HG02678 (cell line): ENCODE measurements around the gene OGDHL.
"Not testable (repeated sequence)": the region's sequence is repeated elsewhere in the genome, so short reads cannot be mapped to it uniquely, and the experiment has no call there.

ENCODE experiments used
- ATAC-seq: cut with Tn5 transposase; IDR thresholded peaks from one replicate; pipeline ENCODE4 v1.9.1; 2021; ENCODE audit warnings: mild to moderate bottlenecking, moderate library complexity; ENCODE audit not compliant: unreplicated experiment

OGDHL gene

GRCh38 chr10:49756641-49757040 is 5.5 kb downstream of the OGDHL start:
- no peak for ATAC-seq

DNA sequence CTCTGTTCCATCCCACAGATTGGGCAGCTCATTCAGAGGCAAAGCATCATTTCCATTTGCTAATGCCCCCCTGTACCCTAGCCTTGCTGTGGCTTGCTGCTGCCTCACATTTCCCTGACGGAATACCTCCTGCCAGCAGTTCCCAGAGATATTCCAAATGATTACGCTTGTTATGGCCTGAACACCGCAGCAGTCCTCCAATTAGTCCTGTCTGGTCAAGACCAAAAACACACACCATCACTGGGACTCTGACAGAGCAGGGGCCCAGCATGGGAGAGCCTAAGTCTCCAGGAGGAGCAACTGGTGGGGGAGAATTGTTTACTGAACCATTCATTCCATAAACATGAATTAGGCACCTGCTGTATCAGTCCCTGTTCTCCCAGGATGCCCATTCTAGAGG is 6.1 kb downstream of the OGDHL start:
- ATAC-seq: no peak

DNA sequence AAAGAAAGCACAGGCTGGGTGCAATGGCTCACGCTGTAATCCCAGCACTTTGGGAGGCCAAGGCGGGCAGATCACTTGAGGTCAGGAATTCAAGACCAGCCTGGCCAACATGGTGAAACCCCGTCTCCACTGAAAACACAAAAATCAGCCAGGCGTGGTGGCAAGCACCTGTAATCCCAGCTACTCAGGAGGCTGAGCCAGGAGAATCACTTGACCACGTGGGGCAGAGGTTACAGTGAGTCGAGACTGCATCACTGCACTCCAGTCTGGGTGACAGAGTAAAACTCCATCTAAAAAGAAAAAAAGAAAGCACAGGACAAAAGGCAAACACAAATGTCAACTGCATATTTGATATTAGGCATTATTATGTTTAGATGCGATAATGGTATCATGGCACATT is 7.2 kb downstream of the OGDHL start:
- ATAC-seq: not testable (repeated sequence)

DNA sequence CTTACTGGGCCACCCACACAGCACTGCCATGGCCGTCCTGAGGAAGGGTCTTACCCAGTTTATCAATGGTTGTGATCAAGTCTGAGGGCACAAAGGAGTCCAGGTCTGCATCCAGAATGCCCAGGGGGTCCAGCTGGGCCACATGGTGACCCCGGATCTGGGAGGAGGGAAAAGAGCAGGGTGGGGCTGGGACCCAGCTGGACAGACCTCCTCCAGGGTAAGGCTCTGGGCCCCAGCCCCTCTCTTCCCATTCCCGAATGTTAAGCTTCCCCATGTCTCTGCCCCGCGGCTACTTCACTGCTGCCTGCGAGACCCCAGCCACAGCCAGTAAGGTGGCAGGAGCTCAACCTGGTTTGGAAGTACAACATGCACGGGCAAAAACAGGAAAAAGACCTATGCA is 9.5 kb downstream of the OGDHL start:
- ATAC-seq: no peak

DNA sequence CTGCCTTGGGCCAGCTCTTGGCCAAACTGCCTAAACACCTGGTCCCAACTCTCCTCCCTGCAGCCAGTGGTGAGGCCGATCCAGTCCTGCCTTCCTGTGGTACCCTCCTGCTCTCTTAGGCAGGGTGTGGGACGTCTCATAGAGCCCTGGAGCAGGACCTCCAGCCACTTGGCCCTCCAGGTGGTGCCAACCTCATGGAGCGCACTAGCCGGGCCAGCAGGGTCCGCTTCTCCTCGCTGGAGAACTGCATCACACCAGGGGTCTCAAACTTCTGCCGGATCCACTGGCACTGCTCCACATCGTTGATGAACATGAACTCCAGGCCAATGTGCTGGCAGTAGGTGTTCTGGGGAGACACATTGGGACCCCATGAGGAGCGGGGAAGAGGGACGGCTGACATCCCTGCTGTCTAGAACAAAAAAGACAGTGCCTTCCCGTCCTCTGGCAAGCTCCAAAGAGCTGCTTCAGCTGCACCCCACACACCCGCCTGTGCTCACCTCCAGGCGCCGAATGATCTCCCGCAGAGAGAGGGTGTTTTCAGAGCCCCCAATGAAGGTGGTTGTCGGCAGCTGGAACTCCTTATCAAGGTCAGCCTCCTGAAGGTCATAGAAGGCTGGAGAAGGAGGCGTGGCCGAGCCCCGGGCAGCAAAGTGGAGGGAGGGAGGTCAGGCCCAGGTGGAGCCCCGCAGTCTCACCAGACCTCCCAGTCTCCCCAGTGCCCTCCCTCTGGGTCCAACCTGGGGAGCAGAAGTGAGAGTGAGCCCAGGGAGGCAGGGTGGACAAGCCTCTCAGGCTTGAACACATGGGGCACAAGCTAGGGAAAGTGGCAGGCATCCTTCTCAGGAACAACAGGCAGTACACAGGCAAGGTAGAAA is 10.2 kb downstream of the OGDHL start:
- ATAC-seq: no peak

DNA sequence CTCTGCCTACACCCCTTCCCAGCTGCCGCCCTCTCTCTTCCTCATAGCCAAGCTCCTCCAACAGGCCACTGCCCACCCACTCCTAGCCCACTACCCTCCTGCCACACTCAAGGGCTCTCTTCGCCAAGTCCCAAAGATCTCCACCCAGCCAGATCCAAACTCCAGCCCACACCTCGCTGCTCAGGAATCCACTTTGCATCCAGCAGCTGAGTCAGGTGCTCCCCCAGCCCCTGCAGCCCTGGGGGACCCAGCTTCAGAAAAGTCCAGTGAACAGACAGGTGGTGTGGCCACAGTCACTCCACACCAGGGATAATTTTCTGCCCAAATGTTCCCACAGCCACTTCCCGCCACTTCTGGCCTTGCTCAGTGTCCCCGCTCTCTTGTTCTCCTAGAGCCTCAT is 10.9 kb downstream of the OGDHL start:
- ATAC-seq: no peak

- no peak for ATAC-seq
Measured at GRCh38 chr10:49750546-49750945, 11.6 kb downstream of the OGDHL start.

DNA sequence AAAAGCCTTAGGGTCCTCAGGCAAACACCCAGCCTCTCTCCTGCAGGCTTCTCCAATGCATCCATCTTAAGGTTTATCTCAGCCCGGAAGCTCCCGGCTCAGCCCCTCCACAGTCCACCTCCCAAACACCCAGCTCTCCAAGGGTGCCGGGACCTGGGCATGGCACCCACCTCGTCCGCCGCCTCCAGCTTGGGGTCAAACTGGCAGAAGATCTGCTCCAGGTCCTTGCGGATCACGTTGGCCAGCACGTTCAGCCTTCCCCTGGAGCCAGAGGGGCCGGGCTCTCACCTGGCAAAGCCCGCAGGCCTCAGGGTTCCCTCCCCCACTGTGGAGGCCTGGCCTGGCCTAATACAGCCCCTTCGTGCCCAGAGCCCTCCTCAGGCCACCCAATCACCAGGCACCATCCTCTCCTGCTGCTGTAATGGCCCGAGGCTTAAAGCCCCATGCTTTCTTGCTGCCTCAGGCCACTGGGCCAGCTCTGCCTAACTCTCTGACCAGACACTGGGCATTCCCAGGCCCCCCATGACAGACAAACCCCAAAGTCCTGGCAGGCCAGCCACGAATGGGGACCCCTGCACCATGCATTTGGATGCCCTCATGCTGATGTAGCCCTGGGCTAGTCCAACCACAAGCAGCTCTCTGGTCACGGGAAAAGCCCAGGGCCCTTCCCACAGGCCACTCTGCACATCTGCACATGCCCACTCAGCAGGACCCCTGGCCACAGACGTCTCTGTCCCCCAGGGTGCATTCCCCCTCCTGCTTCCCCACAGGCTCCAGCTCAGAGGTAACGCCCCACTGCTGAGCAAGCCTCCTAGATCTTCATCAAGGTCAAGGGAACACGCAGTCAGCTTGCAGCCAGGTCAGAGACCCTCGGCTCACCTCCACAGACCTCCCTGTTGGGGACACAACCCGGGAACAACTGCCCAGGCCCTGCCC is 12.3 kb downstream of the OGDHL start:
- ATAC-seq: no peak

GRCh38 chr10:49749144-49749543 is 13.0 kb downstream of the OGDHL start:
- no peak for ATAC-seq

DNA sequence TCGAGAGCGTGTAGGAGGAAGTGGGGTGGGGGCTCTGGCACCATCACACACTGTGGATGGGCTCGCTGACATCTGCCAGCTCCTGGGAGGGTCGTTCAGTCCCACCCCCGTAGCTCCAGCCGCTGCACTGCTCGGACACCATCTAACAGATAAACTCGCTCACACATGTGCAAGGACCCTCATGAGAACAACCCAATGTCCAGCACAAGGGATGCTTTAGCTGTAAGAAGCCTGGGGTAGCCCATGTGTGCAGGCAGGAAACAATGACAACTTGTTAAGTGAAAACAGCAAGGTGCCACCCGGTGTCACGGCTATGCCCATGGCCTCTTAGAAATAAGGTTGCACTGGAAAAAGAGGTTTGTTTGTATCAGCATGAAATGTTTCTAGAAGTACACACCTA is 14.1 kb downstream of the OGDHL start:
- ATAC-seq: no peak

DNA sequence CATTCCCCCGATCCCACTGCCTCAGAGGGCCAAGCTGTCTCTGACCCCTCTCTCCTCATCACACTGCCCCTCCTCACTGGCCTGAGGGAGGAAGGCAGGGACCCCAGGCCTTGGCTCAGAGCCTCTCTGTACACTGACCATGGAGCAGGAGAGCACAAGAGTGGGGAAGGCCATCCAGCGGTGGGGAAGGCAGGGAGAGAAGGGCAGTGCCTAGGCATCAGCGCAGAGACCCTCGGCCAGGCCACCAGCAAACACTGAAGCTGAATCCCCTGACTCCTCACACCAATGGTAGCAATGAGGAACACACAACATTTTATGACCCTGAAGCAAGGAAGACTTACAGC is 14.8 kb downstream of the OGDHL start:
- ATAC-seq: no peak

GRCh38 chr10:49746626-49747302 is 15.4 kb downstream of the OGDHL start:
- ATAC-seq: no peak

DNA sequence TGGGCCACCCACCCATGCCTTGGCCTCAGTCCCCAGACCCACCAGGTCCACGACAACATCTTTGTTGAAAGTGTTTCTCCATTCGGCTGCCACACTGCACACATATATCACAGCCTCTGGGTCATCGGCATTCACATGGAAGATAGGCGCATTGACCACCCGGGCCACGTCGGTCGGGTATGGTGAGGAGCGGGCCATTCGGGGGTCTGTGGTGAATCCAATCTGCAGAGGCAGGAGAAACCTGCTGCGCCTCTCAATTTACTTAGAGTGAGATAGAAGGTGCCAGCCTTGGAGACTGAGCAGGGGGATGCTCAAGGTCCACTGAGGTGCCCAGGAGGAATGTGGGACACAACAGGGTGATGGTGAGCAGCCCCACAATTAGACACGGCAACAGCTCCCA is 16.4 kb downstream of the OGDHL start:
- no peak for ATAC-seq

DNA sequence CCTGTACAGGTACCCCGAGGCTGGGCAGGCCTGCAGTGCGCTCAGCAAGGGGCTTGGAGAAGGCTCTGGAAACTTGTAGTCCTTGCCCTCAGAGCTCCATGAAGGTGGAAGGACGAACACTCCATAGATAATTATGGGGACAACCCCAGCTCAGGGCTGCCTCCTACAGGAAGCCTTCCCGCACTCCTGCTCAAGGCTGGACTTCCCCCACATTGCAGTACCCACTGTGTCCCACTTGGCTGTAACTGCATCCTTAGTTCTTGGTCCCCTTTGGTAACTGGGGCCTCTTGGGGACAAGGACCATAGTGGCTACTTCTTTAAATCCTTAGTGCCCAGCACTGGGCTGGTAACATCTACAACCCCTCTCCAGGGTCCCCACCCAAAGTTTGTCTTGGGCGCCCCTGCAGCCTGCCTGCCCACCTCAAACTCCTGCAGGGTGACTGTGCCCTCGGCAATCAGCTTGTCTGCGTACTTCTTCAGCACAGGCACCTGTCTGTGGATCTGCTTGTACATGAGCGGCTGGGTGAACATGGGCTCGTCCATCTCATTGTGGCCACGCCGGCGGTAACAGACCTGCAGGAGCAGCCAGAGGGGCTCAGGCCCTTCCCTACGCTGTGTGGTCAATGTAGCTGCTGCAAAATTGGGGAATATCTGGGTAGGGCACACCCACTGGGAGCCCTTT is 17.1 kb downstream of the OGDHL start:
- no peak for ATAC-seq

DNA sequence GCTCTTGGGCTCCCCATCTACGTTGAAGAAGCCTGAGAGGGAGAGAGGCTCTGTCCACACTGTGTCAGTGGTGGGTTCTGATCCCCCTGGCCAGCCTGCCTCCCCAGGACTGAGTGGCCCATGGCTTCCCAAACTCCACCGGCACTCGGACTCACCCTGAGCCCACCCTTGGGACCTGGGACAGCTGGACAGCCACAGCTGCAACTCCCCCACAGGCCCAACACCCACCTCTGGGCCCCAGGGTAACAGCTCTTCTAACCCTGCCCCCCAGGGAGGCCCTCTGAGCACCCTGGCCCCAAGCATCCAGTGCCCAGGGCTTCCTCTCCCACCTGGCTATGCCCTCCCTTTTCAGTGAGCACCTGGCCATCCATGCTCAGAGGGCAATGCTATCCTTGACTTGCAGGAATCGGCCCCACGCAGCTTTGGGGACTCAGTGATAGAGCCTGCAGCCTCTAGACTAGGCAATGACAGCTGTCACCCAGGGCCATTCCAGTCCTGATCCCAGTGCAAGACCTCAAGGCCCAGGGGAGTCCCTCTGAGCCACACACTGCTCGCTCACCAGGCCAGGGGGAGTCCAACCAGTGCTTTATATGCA is 17.9 kb downstream of the OGDHL start:
- no peak for ATAC-seq

GRCh38 chr10:49743464-49744075 is 18.6 kb downstream of the OGDHL start:
- ATAC-seq: no peak

- ATAC-seq: no peak
Measured at GRCh38 chr10:49742683-49743463, 19.2 kb downstream of the OGDHL start.

- ATAC-seq: no peak
Measured at GRCh38 chr10:49741108-49741995, 20.8 kb downstream of the OGDHL start.
